Omental fat pad (tissue), 4 donors: ENCODE results near the gene SLC17A3. TPM values are rescaled to one million over a fixed set of nuclear protein-coding genes. Genes with fewer than 3 reads are reported as not detected.

Experiments used
- ATAC-seq: fragments of 150-250 bp; one replicate; pipeline ENCODE4 v1.9.1; 2016; ENCODE audit warnings: mild to moderate bottlenecking, moderate library complexity; ENCODE audit not compliant: low FRiP score
- DNase-seq: peaks from one replicate; pipeline ENCODE4 v3.0.0-alpha.2; 2019; ENCODE audit warnings: low spot score
- CTCF ChIP-seq, 3 donors: fragments of 450-650 bp; IDR thresholded peaks; one replicate each; pipeline ENCODE4 v1.5.1; 2016 to 2017; ENCODE audit warnings: antibody characterized with exemption in 3 of 3, mild to moderate bottlenecking in 3 of 3, moderate library complexity in 2 of 3
- total RNA-seq, 4 donors: library from RNA; depleted of rRNA; stranded (reverse); fragments of >200 nt; gene quantifications; one replicate each; pipeline ENCODE4 v1.1.0, GENCODE V29; 2016

The SLC17A3 gene
- total RNA-seq, 4 donors from 2014 or later, result not detected

- ATAC-seq (no peak), DNase-seq (no peak)
- no peak for TF ChIP-seq CTCF (IDR thresholded peaks at IDR 0.05)
Observed at GRCh38 chr6:25872814-25873213, 1.2 kb downstream of the SLC17A3 start.

GRCh38 chr6:25869840-25870239 is 4.2 kb downstream of the SLC17A3 start:
- DNase-seq, result no peak
- no peak for ATAC-seq
- TF ChIP-seq CTCF (IDR thresholded peaks at IDR 0.05), result no peak

GRCh38 chr6:25868436-25869183 is 5.4 kb downstream of the SLC17A3 start:
- DNase-seq, result no peak

GRCh38 chr6:25866011-25866410 is 8.0 kb downstream of the SLC17A3 start:
- no peak for TF ChIP-seq CTCF (IDR thresholded peaks at IDR 0.05)
- no peak for ATAC-seq
- DNase-seq, result no peak

More at GRCh38 chr6:25868436-25869183, 5.4 kb downstream of the SLC17A3 start:
- no peak for TF ChIP-seq CTCF (IDR thresholded peaks at IDR 0.05)
- no peak for ATAC-seq

GRCh38 chr6:25863360-25863759 is 10.7 kb downstream of the SLC17A3 start:
- DNase-seq (no peak), ATAC-seq (no peak)
- TF ChIP-seq CTCF (IDR thresholded peaks at IDR 0.05), result no peak

GRCh38 chr6:25862199-25862598 is 11.8 kb downstream of the SLC17A3 start:
- TF ChIP-seq CTCF (IDR thresholded peaks at IDR 0.05), result no peak
- no peak for DNase-seq
- ATAC-seq, result no peak

- no peak for ATAC-seq
- no peak for TF ChIP-seq CTCF (IDR thresholded peaks at IDR 0.05)
Observed at GRCh38 chr6:25852756-25853155, 21.3 kb downstream of the SLC17A3 start.

More at GRCh38 chr6:25852756-25853155, 21.3 kb downstream of the SLC17A3 start:
- DNase-seq, result no peak
